ENCODE results near the gene DBP. TPM values are rescaled to one million over a fixed set of nuclear protein-coding genes. Genes with fewer than 3 reads are reported as not detected.
"Not testable (repeated sequence)": the region's sequence is repeated elsewhere in the genome, so short reads cannot be mapped to it uniquely, and the experiment has no call there.

Gene DBP
- polyA plus RNA-seq (2012; ENCODE audit: low read depth, missing spikeins): 6.5 TPM

GRCh38 chr19:48636859-48637448 is at the start of gene DBP:
TSS of gene DBP (minus strand) at chr19:48637379. CDS start at chr19:48636994, 385 bp downstream.
- DNase-seq (ENCODE audit: insufficient read length, low spot score): no peak
- no peak for TF ChIP-seq PAX5 (IDR thresholded peaks at IDR 0.05; ENCODE audit: insufficient read depth, low read length, severe bottlenecking)
- no peak for TF ChIP-seq POU2F2 (IDR thresholded peaks at IDR 0.05; ENCODE audit: low read depth, low read length)
- no peak for TF ChIP-seq SPI1 (IDR thresholded peaks at IDR 0.05; ENCODE audit: low read depth, low read length)
- TF ChIP-seq POLR2A (IDR thresholded peaks at IDR 0.05; ENCODE audit: low read depth, low read length): no peak
- TF ChIP-seq TAF1 (IDR thresholded peaks at IDR 0.05; ENCODE audit: low read depth, low read length): no peak
- TF ChIP-seq POLR2AphosphoS5 (IDR thresholded peaks at IDR 0.05; ENCODE audit: low read depth, low read length): no peak
- no peak for FAIRE-seq

DNA sequence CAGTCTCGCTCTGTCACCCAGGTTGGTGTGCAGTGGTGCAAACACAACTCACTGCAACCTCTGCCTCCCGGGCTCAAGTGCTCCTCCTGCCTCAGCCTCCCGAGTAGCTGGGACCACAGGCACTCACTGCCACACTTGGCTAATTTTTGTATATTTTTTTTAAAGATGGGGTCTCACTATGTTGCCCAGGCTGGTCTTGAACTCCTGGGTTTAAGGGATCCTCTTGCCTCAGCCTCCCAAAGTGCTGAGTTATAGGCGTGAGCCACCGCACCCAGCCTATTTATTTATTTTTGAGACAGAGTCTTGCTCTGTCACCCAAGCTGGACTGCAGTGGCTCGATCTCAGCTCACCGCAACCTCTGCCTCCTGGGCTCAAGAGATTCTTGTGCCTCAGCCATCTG is 49.5 kb upstream of the DBP start:
- not testable (repeated sequence) for DNase-seq (ENCODE audit: insufficient read length, low spot score); FAIRE-seq

DNA sequence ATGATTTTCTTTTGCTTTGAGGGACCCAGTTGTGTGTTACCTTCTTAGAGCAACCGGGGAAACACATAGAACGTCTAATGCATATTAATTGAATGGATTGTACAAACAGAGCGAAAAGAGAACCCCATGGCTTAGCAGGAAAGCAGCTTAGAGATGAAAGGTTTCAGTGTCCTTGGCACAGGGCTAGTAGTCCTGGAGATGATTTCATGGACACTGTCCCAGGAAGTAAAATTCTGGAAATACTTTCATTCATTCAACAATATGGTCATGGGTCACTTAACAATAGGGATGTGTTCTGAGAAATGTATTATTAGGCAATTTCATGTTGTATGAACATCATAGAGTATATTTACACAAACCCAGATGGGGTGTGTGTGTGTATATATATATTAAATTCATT is 48.9 kb upstream of the DBP start:
- DNase-seq (ENCODE audit: insufficient read length, low spot score): no peak
- TF ChIP-seq PAX5 (IDR thresholded peaks at IDR 0.05; ENCODE audit: insufficient read depth, low read length, severe bottlenecking) (no peak), POU2F2 (IDR thresholded peaks at IDR 0.05; ENCODE audit: low read depth, low read length) (no peak), POLR2A (IDR thresholded peaks at IDR 0.05; ENCODE audit: low read depth, low read length) (no peak), POLR2AphosphoS5 (IDR thresholded peaks at IDR 0.05; ENCODE audit: low read depth, low read length) (no peak), TAF1 (IDR thresholded peaks at IDR 0.05; ENCODE audit: low read depth, low read length) (no peak), SPI1 (IDR thresholded peaks at IDR 0.05; ENCODE audit: low read depth, low read length) (no peak)
- no peak for FAIRE-seq

- FAIRE-seq (no peak), DNase-seq (ENCODE audit: insufficient read length, low spot score) (no peak)
- TF ChIP-seq POU2F2 (IDR thresholded peaks at IDR 0.05; ENCODE audit: low read depth, low read length) (no peak), PAX5 (IDR thresholded peaks at IDR 0.05; ENCODE audit: insufficient read depth, low read length, severe bottlenecking) (no peak), SPI1 (IDR thresholded peaks at IDR 0.05; ENCODE audit: low read depth, low read length) (no peak), POLR2AphosphoS5 (IDR thresholded peaks at IDR 0.05; ENCODE audit: low read depth, low read length) (no peak), TAF1 (IDR thresholded peaks at IDR 0.05; ENCODE audit: low read depth, low read length) (no peak), POLR2A (IDR thresholded peaks at IDR 0.05; ENCODE audit: low read depth, low read length) (no peak)
Measured at GRCh38 chr19:48685583-48685982, 48.4 kb upstream of the DBP start.

- FAIRE-seq (no peak), DNase-seq (ENCODE audit: insufficient read length, low spot score) (no peak)
- no peak for TF ChIP-seq TAF1 (IDR thresholded peaks at IDR 0.05; ENCODE audit: low read depth, low read length)
- TF ChIP-seq SPI1 (IDR thresholded peaks at IDR 0.05; ENCODE audit: low read depth, low read length): no peak
- TF ChIP-seq POLR2A (IDR thresholded peaks at IDR 0.05; ENCODE audit: low read depth, low read length): no peak
- TF ChIP-seq POU2F2 (IDR thresholded peaks at IDR 0.05; ENCODE audit: low read depth, low read length): no peak
- TF ChIP-seq POLR2AphosphoS5 (IDR thresholded peaks at IDR 0.05; ENCODE audit: low read depth, low read length): no peak
Measured at GRCh38 chr19:48683349-48683748, 46.2 kb upstream of the DBP start.

DNA sequence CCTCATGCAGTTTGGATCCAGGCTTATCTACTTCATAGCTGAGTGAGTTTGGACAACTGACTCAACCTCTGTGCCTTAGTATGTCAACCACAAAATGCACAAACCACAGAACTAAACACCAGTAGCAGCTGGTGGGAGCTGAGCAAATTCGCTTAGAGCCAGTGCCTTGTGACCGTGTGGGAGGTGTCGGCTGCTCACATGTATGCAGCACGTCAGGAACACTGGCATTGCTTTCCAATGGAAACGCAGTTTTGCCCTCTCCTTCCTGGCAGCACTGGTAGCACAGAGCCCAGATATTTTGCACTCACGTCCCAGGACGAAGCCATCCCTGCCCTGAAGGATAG is 43.9 kb upstream of the DBP start:
- FAIRE-seq (peak; percentile 87), DNase-seq (ENCODE audit: insufficient read length, low spot score) (no peak)
- TF ChIP-seq SPI1 (IDR thresholded peaks at IDR 0.05; ENCODE audit: low read depth, low read length) (no peak), POLR2A (IDR thresholded peaks at IDR 0.05; ENCODE audit: low read depth, low read length) (no peak), POLR2AphosphoS5 (IDR thresholded peaks at IDR 0.05; ENCODE audit: low read depth, low read length) (no peak), POU2F2 (IDR thresholded peaks at IDR 0.05; ENCODE audit: low read depth, low read length) (no peak), PAX5 (IDR thresholded peaks at IDR 0.05; ENCODE audit: insufficient read depth, low read length, severe bottlenecking) (no peak), TAF1 (IDR thresholded peaks at IDR 0.05; ENCODE audit: low read depth, low read length) (no peak)

DNA sequence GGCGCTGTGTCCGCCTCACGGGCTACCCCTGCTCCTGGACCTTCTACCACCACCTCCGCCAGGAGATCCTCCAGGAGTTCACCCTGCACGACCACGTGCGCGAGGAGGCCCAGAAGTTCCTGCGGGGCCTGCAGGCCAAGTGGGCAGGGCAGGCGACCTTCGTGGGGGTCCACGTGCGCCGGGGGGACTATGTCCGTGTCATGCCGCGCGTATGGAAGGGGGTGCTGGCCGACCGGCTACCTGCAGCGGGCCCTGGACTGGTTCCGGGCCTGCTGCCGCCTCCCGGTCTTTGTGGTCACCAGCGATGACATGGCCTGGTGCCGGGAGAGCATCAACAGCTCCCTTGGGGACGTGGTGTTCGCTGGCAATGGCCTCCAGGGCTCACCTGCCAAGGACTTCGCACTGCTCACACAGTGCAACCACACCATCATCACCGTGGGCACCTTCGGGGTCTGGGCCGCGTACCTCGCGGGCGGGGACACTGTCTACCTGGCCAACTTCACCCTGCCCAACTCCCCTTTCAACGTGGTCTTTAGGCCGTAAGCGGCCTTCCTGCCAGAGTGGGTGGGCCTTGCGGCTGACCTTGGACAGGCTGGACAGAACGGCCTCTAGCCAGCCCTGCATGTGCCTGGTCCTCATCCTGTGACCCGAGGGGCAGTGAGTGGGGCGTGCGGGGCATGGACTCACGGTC is 43.4 kb upstream of the DBP start:
- FAIRE-seq (no peak), DNase-seq (ENCODE audit: insufficient read length, low spot score) (no peak)
- TF ChIP-seq POLR2A (IDR thresholded peaks at IDR 0.05; ENCODE audit: low read depth, low read length) (no peak), POLR2AphosphoS5 (IDR thresholded peaks at IDR 0.05; ENCODE audit: low read depth, low read length) (no peak), SPI1 (IDR thresholded peaks at IDR 0.05; ENCODE audit: low read depth, low read length) (no peak), PAX5 (IDR thresholded peaks at IDR 0.05; ENCODE audit: insufficient read depth, low read length, severe bottlenecking) (no peak), TAF1 (IDR thresholded peaks at IDR 0.05; ENCODE audit: low read depth, low read length) (no peak), POU2F2 (IDR thresholded peaks at IDR 0.05; ENCODE audit: low read depth, low read length) (no peak)

DNA sequence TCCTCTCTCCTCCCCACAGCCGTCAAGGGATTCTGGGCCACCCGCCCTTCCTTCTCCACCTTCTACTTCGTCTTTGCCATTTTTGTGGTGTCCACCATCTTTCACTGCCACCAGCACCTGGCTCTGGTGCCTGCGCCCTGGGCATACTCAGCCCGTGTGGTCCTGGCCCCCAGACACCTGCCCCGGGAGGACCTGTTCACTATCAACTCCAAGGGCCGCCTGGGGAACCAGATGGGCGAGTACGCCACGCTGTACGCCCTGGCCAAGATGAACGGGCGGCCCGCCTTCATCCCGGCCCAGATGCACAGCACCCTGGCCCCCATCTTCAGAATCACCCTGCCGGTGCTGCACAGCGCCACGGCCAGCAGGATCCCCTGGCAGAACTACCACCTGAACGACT is 42.8 kb upstream of the DBP start:
- not testable (repeated sequence) for FAIRE-seq; DNase-seq (ENCODE audit: insufficient read length, low spot score)

DNA sequence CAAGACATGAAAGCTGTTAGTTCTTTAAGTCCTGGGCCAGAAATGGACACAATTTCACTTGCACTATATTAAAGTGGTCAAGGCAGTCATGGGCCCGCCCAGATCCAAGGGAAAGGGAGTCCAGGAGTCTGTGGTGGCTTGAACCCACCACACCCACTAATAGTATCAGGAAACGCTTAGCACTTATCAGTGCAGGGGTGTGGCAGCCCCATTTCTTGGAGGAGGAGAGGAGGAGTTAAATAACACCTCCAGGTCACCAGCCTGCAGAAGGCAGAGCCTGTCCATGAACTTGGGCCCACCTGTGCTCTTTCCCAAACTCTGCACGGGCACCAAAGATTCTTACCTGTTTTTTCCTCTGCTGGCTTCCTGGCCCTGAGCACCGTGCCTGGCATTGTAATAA is 41.0 kb upstream of the DBP start:
- DNase-seq (ENCODE audit: insufficient read length, low spot score): no peak
- no peak for TF ChIP-seq PAX5 (IDR thresholded peaks at IDR 0.05; ENCODE audit: insufficient read depth, low read length, severe bottlenecking)
- TF ChIP-seq TAF1 (IDR thresholded peaks at IDR 0.05; ENCODE audit: low read depth, low read length): no peak
- TF ChIP-seq POU2F2 (IDR thresholded peaks at IDR 0.05; ENCODE audit: low read depth, low read length): no peak
- TF ChIP-seq SPI1 (IDR thresholded peaks at IDR 0.05; ENCODE audit: low read depth, low read length): no peak
- TF ChIP-seq POLR2AphosphoS5 (IDR thresholded peaks at IDR 0.05; ENCODE audit: low read depth, low read length): no peak
- no peak for FAIRE-seq

DNA sequence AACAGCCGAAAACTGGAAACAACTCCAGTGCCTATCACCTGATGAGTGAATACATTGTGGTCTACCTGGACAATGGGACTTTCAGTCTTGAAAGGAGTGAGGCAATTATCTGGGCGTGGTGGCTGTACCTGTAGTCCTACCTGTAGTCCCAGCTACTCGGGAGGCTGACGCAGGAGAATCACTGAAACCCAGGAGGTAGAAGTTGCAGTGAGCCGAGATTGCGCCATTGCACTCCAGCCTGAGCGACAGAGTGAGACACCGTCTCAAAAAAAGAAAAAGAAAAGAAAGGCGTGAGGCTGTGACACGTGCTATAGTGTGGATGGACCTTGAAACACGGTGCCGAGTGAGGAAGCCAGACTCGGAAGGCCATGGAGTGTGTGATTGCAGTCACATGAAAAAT is 39.7 kb upstream of the DBP start:
- no peak for FAIRE-seq
- TF ChIP-seq POU2F2 (IDR thresholded peaks at IDR 0.05; ENCODE audit: low read depth, low read length): no peak
- TF ChIP-seq SPI1 (IDR thresholded peaks at IDR 0.05; ENCODE audit: low read depth, low read length): no peak
- TF ChIP-seq POLR2AphosphoS5 (IDR thresholded peaks at IDR 0.05; ENCODE audit: low read depth, low read length): no peak
- TF ChIP-seq PAX5 (IDR thresholded peaks at IDR 0.05; ENCODE audit: insufficient read depth, low read length, severe bottlenecking): no peak
- no peak for TF ChIP-seq POLR2A (IDR thresholded peaks at IDR 0.05; ENCODE audit: low read depth, low read length)
- no peak for TF ChIP-seq TAF1 (IDR thresholded peaks at IDR 0.05; ENCODE audit: low read depth, low read length)
- DNase-seq (ENCODE audit: insufficient read length, low spot score): no peak
